ENCODE measurements around the gene DGCR6L.
"Not testable (repeated sequence)": the region's sequence is repeated elsewhere in the genome, so short reads cannot be mapped to it uniquely, and the experiment has no call there.

The DGCR6L gene

GRCh38 chr22:20307448-20308447, 12.1 kb downstream of the DGCR6L start:
- DNase-seq: not testable (repeated sequence)

- DNase-seq: not testable (repeated sequence)
Observed at GRCh38 chr22:20306646-20307447, 13.0 kb downstream of the DGCR6L start.

DNA sequence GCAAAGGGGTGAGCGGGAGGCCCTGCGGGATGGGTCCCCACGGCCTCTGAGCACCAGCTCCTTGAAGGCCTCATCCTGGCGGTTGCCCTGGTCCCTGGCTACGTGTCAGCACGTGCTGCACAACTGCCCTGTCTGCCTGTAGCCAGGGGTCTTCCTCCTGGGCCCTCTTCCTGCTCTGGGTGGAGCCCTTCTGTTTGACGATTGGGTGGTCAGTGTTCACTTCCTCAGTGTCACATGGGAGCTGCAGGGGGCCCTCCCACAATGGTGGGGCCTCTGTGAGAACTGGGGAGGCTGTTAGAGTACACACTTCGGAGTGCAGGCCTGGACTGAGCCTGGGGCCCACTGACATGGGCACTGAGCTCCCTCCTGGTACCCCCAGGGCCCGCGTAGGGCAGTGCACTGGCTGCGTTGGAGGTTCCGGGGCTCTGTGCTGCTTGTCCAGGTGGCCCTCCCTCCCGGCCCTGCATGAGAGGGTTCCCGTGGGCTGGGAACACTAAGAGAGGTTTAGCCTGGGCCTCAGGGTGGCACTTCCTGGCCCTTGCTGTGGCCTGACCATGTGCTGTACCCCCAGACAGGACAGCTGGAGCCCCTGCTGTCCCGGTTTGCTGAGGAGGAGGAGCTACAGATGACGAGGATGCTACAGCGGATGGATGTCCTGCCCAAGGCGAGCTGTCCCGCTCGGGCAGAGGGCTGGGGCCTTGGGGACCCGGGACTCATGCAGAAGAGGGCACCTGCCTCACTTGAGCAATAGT, 13.8 kb downstream of the DGCR6L start:
- DNase-seq: no peak

GRCh38 chr22:20305230-20305893, 14.5 kb downstream of the DGCR6L start:
- not testable (repeated sequence) for DNase-seq

DNA sequence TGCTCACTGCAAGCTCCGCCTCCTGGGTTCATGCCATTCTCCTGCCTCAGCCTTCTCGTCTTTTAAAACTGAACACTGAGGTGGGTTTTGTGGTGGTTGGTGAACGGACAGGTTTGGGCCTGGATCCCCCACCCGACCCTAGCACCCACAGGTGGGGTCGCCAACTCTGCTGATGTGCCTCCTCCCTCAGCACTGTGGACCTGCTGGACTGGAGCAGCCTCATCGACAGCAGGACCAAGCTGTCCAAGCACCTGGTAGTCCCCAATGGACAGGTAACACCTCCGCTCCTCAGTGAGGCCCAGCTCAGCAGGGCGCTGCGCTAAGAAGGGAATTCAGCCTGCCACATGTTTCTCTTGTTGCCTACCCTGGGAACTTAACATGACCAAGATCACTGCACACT, 15.2 kb downstream of the DGCR6L start:
- DNase-seq: no peak

- DNase-seq: not testable (repeated sequence)
Observed at GRCh38 chr22:20303229-20303534, 16.7 kb downstream of the DGCR6L start.

- DNase-seq: no peak
Observed at GRCh38 chr22:20302438-20303228, 17.2 kb downstream of the DGCR6L start.

DNA sequence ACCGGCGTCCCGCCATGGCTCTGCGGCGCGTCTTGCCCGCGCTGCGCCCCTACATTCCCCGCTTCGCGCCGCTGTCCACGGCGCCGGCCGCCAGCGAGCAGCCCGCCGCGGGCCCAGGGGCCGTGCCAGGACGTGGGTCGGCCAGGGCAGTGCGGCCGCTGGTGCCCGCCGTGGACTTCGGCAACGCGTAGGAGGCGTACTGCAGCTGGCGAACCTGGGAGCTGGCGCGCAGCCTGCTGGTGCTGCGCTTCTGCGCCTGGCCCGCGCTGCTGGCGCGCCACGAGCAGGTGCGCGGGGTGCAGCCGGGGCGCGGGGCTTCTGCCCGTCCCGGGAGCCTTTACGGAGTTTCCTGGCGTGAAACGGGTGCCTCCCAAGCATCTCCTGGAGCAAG, 20.1 kb downstream of the DGCR6L start:
- peak; percentile 59 for DNase-seq

DNA sequence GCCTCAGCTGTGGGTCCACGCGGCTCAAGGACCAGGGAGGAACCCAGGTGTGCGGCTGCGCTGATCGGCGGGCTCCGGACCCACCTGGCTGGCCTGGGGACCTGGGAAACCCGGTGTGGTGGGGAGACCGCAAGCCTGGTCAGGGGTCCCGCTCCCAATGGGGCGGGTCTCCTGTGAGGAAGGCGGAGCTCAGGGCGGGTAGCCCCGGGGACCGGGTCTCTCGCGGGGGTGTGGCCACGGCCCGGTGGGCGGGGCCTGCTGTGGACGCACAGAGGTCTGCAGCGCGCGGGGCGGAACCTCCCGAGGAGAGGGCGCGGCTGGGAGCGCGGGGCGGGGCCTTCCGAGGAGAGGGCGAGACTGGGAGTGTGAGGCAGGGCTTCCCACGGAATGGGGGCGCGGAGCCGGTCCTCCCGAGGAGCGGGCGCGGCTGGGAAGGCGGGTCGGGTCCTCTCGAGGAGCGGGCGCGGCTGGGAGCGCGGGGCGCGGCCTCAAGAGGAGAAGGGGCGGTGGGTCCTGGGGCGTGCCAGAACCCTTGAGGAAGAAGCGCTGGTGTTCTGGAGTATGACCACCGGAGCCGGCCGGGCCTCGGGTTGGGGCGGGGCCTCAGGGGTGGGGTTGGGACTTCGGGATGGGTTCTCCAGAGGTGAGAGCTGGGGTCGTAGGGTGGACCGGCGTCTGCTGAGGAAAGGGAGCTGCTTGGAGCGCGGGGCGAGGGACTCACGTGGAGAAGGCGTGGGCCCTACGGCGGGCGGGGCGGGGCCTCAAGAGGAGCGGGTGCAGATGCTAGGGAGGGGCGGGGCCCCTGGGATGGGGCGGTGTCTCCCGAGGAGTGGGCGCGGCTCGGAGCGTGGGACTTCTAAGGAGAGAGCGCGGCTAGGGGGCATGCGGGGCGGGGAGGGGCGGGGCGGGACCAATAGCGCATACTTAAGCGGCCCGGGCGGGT, 20.8 kb downstream of the DGCR6L start:
- DNase-seq: peak; percentile 59

- DNase-seq: no peak
Observed at GRCh38 chr22:20298110-20298802, 21.6 kb downstream of the DGCR6L start.

DNA sequence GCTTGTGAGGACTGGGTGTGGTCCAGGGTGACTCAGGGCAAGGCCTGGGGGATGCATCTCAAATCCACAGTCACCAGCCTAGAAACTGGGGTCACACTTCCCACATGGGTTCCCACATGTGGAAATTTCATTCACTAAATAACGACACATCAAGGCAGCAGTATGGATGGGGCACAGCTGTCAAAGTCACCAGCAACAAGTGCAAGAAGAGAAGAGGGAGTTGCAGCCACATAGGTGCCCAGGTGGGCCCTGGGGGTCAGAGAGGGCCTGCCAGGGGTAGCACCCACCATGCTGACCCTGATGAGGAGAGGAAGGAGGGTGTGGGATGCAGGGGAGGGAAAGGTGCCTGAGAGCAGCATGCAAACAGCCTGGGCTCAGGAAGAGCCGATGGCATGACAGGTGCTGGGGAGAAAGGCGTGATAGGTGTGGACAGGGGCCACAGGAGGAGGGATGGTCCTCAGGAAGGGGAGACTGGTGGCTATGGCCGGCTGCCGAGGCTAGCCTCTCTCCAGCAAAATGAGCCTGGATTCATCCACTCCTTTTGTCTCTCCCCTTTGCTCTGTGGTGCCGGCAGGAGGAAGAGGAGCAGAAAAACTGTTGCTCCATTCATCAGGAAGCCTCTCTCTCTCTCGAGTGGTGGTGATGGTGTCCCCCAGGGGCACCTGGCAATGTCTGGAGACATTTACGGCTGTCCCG, 22.3 kb downstream of the DGCR6L start:
- DNase-seq: no peak

GRCh38 chr22:20296598-20296997, 23.3 kb downstream of the DGCR6L start:
- DNase-seq: no peak

DNA sequence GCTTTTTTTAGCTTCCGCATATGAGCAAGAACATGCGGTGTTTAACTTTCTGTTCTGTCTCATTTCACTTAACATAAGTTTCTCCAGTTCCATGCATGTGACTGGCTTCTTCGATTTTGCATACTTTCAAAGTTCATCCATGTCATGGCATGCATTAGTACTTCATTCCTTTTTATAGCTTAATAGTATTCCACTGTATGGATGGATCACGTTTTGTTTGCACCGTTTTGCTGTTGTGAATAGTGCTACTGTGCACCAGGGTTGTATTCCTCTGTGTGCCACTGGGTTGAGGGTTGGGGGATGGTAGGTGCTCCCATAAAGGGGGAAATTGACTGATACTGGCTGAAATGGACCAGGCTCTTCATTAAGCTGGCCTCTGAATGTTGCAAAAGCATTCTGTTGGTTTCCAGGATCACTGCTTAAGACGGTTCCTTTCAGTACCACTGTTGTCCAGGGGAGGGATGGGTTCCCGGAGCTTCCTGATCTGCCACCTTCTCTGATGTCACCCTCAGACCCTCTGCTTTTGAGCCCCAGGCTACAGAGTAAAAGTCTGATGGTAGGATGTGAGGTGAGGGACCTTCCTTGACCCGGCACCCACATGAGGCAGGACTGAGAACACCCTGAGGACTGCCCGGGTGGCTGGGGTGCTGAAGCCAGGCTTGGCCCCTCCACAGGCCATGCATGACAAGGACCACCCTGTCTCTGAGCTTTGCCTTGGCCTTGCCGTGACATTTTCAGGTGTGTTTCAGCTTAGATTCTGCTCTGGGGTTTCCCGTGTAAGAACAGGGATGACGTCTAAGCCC, 24.4 kb downstream of the DGCR6L start:
- DNase-seq: no peak

DNA sequence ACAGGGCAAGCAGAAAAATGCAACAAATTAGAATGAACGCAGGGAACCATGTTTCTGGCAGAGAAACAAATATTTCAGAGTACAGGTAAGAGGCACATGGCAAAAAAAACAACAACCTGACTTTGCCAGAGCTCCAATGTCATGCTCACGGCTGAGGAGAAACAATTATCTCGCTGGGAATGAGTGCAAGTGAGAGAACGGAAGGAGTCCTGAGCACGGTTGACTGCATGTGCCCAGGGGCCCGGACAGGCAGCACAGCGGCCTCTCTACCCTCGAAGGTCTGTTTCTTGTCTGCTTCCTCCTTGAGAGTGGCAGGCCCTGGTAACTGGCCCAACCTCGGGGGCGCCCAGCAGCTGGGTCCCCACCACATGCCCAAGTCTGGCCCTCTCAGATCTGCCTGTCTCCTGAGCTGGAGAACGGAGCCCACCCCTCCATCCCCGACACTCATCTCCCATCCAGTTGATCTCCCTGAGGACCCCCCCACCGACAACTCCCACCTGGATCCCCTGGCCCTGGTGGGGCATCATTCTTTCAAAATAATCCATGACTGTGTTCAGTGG, 27.1 kb downstream of the DGCR6L start:
- DNase-seq: no peak

- no peak for DNase-seq
Observed at GRCh38 chr22:20292108-20292507, 27.8 kb downstream of the DGCR6L start.

DNA sequence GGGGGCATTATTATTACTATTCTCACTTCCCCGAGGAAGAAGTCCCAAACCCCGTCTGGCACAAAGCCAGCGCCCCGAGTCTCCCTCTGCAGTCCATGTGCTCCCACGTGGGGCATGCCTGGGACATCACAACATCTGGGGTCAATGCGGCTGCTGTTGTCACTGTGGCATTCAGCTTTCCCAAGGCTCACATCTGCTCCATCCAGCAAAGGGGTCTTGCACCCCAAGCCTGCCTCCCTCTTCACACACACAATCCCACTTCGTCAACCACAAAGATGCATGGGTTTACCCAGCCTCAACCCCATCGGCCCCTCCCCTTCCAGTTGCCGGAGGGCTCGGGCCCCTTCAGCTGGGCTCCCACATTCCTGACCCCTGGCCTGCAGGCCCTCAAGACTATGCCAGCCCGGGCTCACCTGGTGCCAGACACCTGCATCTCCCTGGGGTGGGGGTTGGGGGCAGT, 28.2 kb downstream of the DGCR6L start:
- no peak for DNase-seq

DNA sequence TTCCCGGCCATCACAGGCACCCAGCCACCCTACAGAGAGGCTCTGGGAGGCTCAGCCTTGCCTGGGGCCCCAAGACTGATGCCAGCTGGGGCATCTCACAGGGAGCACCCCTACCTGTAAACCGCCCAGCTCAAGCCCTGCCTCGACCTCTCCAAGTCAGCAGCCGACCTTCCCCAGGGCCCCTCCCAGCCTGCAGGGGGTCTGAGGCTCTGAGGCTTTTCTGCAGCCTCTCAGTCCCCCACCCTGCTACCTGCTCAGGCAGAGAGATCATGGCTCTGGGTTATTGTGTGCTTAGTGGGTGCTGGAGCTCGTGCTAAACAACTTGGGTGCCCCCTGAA, 28.6 kb downstream of the DGCR6L start:
- DNase-seq: no peak
